Breast epithelium (tissue), 3 donors: ENCODE data around the gene ISG15.

Source experiments
- POLR2A ChIP-seq: fragments of 450-650 bp; IDR thresholded peaks from one replicate; pipeline ENCODE4 v1.6.1; 2016; ENCODE audit warnings: antibody characterized with exemption, mild to moderate bottlenecking, moderate library complexity
- POLR2AphosphoS5 ChIP-seq, 3 donors: sonication (generic); formaldehyde crosslinking; IDR thresholded peaks; one replicate each; pipeline ENCODE4 v1.6.1; 2017; ENCODE audit warnings: antibody characterized with exemption in 3 of 3
- TF ChIP-seq, protein P1 (sequence below), 3 donors: fragments of 450-650 bp; IDR thresholded peaks; one replicate each; pipeline ENCODE4 v1.5.1; 2016 to 2017; ENCODE audit warnings: antibody characterized with exemption in 3 of 3, mild to moderate bottlenecking in 3 of 3, moderate library complexity in 3 of 3

DNA sequence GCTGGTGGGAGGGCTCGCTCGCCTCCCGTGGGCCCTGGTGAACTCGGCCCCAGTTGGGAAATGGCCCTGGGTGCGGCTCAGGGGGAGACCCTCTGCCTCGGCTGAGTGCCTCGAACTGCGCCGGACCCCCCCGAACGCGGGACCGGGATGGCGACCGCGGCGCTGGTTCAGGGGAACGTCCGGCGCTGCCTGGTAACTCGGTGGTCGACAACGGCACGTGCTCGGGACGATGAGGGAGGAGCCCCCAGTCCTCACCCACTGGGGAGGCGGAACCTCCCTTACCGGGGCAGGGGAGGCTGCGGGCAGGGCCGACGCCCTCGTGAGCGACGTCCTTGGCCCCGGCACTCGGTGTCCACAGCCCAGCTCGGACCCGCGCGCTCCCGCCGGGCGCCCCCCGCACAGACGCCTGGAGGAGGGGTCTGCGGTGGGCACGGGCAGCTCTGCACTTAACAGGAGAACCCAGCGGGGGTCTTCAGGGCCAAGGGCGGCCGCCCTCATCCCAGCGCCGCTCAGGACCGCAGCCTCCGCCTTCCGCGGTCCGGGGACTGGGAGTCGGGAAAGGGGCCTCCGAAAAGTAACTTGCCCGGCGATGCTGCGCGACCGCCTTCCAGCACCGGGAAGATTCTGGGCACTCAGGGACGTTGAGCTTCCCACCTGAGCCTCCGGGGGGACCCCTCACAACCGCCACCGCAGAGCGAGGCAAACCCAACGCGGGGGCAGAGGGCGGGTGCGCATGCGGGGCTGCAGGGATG is 15.1 kb upstream of the ISG15 start:
- TF ChIP-seq, protein P1, sequence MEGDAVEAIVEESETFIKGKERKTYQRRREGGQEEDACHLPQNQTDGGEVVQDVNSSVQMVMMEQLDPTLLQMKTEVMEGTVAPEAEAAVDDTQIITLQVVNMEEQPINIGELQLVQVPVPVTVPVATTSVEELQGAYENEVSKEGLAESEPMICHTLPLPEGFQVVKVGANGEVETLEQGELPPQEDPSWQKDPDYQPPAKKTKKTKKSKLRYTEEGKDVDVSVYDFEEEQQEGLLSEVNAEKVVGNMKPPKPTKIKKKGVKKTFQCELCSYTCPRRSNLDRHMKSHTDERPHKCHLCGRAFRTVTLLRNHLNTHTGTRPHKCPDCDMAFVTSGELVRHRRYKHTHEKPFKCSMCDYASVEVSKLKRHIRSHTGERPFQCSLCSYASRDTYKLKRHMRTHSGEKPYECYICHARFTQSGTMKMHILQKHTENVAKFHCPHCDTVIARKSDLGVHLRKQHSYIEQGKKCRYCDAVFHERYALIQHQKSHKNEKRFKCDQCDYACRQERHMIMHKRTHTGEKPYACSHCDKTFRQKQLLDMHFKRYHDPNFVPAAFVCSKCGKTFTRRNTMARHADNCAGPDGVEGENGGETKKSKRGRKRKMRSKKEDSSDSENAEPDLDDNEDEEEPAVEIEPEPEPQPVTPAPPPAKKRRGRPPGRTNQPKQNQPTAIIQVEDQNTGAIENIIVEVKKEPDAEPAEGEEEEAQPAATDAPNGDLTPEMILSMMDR (IDR thresholded peaks at IDR 0.05), result no peak
- no peak for TF ChIP-seq POLR2A
- no peak for TF ChIP-seq POLR2AphosphoS5 (IDR thresholded peaks at IDR 0.05)
